ENCODE results near the gene UBE2G1. TPM values are rescaled to one million over a fixed set of nuclear protein-coding genes. Genes with fewer than 3 reads are reported as not detected.

UBE2G1 gene
- total RNA-seq, 1 donor from 2014 or later, result 92.8 TPM

- H3K36me3 ChIP-seq, result peaks cover 19% of the 10 kb centered on the region
- H3K27ac ChIP-seq (replicated peaks), result peak overlapping the region; percentile 75
- DNase-seq, result no peak
- no peaks in the 10 kb centered on the region for H3K27me3 ChIP-seq (ENCODE audit: low read depth)
- no peak overlapping the region for H3K4me3 ChIP-seq
- TF ChIP-seq CTCF (IDR thresholded peaks at IDR 0.05; ENCODE audit: borderline replicate concordance), result no peak
- no peaks in the 10 kb centered on the region for H3K9me3 ChIP-seq (replicated peaks)
- intact Hi-C loops (cut with micrococcal nuclease), result no loop called here
- peaks cover 59% of the 10 kb centered on the region for H3K4me1 ChIP-seq
Measured at GRCh38 chr17:4272213-4272971, 94.1 kb downstream of the UBE2G1 start.

- peaks cover 16% of the 10 kb centered on the region for H3K36me3 ChIP-seq
- no peak for TF ChIP-seq CTCF (IDR thresholded peaks at IDR 0.05; ENCODE audit: borderline replicate concordance)
- intact Hi-C loops (cut with micrococcal nuclease), result no loop called here
- DNase-seq, result no peak
- peaks cover 56% of the 10 kb centered on the region for H3K4me1 ChIP-seq
- H3K27ac ChIP-seq (replicated peaks), result peak overlapping the region; percentile 77
- no peaks in the 10 kb centered on the region for H3K27me3 ChIP-seq (ENCODE audit: low read depth)
- no peaks in the 10 kb centered on the region for H3K9me3 ChIP-seq (replicated peaks)
- H3K4me3 ChIP-seq, result no peak overlapping the region
Measured at GRCh38 chr17:4270736-4271135, 95.7 kb downstream of the UBE2G1 start.

- TF ChIP-seq CTCF (IDR thresholded peaks at IDR 0.05; ENCODE audit: borderline replicate concordance), result no peak
- peak overlapping the region; percentile 77 for H3K27ac ChIP-seq (replicated peaks)
- no peak overlapping the region for H3K4me3 ChIP-seq
- no peaks in the 10 kb centered on the region for H3K27me3 ChIP-seq (ENCODE audit: low read depth)
- H3K9me3 ChIP-seq (replicated peaks), result no peaks in the 10 kb centered on the region
- intact Hi-C loops (cut with micrococcal nuclease), result no loop called here
- H3K4me1 ChIP-seq, result peaks cover 56% of the 10 kb centered on the region
- H3K36me3 ChIP-seq, result peaks cover 16% of the 10 kb centered on the region
- no peak for DNase-seq
Measured at GRCh38 chr17:4269915-4270314, 96.6 kb downstream of the UBE2G1 start.

- peaks cover 16% of the 10 kb centered on the region for H3K36me3 ChIP-seq
- no peak for DNase-seq
- no peak for TF ChIP-seq CTCF (IDR thresholded peaks at IDR 0.05; ENCODE audit: borderline replicate concordance)
- no peak overlapping the region for H3K27ac ChIP-seq (replicated peaks)
- intact Hi-C loops (cut with micrococcal nuclease), result no loop called here
- H3K27me3 ChIP-seq (ENCODE audit: low read depth), result no peaks in the 10 kb centered on the region
- H3K9me3 ChIP-seq (replicated peaks), result no peaks in the 10 kb centered on the region
- H3K4me1 ChIP-seq, result peaks cover 65% of the 10 kb centered on the region
- H3K4me3 ChIP-seq, result no peak overlapping the region
Measured at GRCh38 chr17:4267402-4267801, 99.1 kb downstream of the UBE2G1 start.

- intact Hi-C loops (cut with micrococcal nuclease), result no loop called here
- peaks cover 16% of the 10 kb centered on the region for H3K36me3 ChIP-seq
- H3K4me3 ChIP-seq, result no peak overlapping the region
- no peaks in the 10 kb centered on the region for H3K27me3 ChIP-seq (ENCODE audit: low read depth)
- H3K9me3 ChIP-seq (replicated peaks), result no peaks in the 10 kb centered on the region
- peaks cover 69% of the 10 kb centered on the region for H3K4me1 ChIP-seq
- DNase-seq, result no peak
- no peak for TF ChIP-seq CTCF (IDR thresholded peaks at IDR 0.05; ENCODE audit: borderline replicate concordance)
- H3K27ac ChIP-seq (replicated peaks), result no peak overlapping the region
Measured at GRCh38 chr17:4266550-4266949, 99.9 kb downstream of the UBE2G1 start.
